H9 (cell line): ENCODE results near the gene UBQLN3. TPM values are rescaled to one million over a fixed set of nuclear protein-coding genes. Genes with fewer than 3 reads are reported as not detected.

ENCODE experiments used
- DNase-seq: peaks from one replicate; pipeline ENCODE4 v3.0.0-alpha.2; 2017
- H2AFZ ChIP-seq: one replicate; pipeline ENCODE4 v1.6.1; 2013; ENCODE audit warnings: mild to moderate bottlenecking, low read length, control low read depth, moderate library complexity
- H2AK5ac ChIP-seq: 2 replicates; pipeline ENCODE4 v1.6.1; 2013; ENCODE audit warnings: low read length, control low read depth, mixed read lengths; ENCODE audit not compliant: insufficient read length
- H2BK120ac ChIP-seq: one replicate; pipeline ENCODE4 v1.6.1; 2013; ENCODE audit warnings: low read depth, mild to moderate bottlenecking, low read length, control low read depth, inconsistent platforms; ENCODE audit not compliant: poor library complexity, severe bottlenecking
- H2BK12ac ChIP-seq: 2 replicates; pipeline ENCODE4 v1.6.1; 2013; ENCODE audit warnings: low read length, control low read depth, mixed read lengths, low read depth; ENCODE audit not compliant: insufficient read length
- H2BK15ac ChIP-seq: 2 replicates; pipeline ENCODE4 v1.6.1; 2013; ENCODE audit warnings: low read depth, low read length, control low read depth
- H2BK20ac ChIP-seq: one replicate; pipeline ENCODE4 v1.6.1; 2013; ENCODE audit warnings: low read depth, mild to moderate bottlenecking, low read length, control low read depth, inconsistent platforms; ENCODE audit not compliant: poor library complexity, severe bottlenecking
- H2BK5ac ChIP-seq: 2 replicates; pipeline ENCODE4 v1.6.1; 2013; ENCODE audit warnings: low read length, control low read depth, mixed read lengths; ENCODE audit not compliant: insufficient read length
- H3K14ac ChIP-seq: 2 replicates; pipeline ENCODE4 v1.6.1; 2013; ENCODE audit warnings: low read length, control low read depth; ENCODE audit not compliant: insufficient read depth
- H3K18ac ChIP-seq: 2 replicates; pipeline ENCODE4 v1.6.1; 2013; ENCODE audit warnings: low read depth, mild to moderate bottlenecking, mixed read lengths, low read length, control low read depth; ENCODE audit not compliant: insufficient read length
- H3K23ac ChIP-seq: 2 replicates; pipeline ENCODE4 v1.6.1; 2013; ENCODE audit warnings: low read length, control low read depth, mixed read lengths, low read depth; ENCODE audit not compliant: insufficient read length
- H3K23me2 ChIP-seq: 2 replicates; pipeline ENCODE4 v1.6.1; 2013; ENCODE audit warnings: low read depth, mild to moderate bottlenecking, mixed read lengths, low read length, control low read depth; ENCODE audit not compliant: insufficient read length, poor library complexity, severe bottlenecking
- H3K27ac ChIP-seq: 2 replicates; pipeline ENCODE4 v1.5.1; 2013; ENCODE audit warnings: low read length, control low read depth, mixed read lengths, low read depth; ENCODE audit not compliant: insufficient read length
- H3K27me3 ChIP-seq: 2 replicates; pipeline ENCODE4 v1.6.1; 2013; ENCODE audit warnings: low read length, control low read depth, inconsistent platforms; ENCODE audit not compliant: insufficient read depth
- H3K4ac ChIP-seq: 2 replicates; pipeline ENCODE4 v1.6.1; 2013; ENCODE audit warnings: low read depth, mild to moderate bottlenecking, control low read depth, inconsistent platforms, low read length, moderate library complexity
- H3K4me1 ChIP-seq: 2 replicates; pipeline ENCODE4 v1.6.1; 2013; ENCODE audit warnings: low read length, control low read depth, inconsistent platforms; ENCODE audit not compliant: insufficient read depth
- H3K4me2 ChIP-seq: 2 replicates; pipeline ENCODE4 v1.6.1; 2013; ENCODE audit warnings: low read length, control low read depth, mixed read lengths; ENCODE audit not compliant: insufficient read length, insufficient read depth
- H3K56ac ChIP-seq: 2 replicates; pipeline ENCODE4 v1.6.1; 2013; ENCODE audit warnings: low read depth, mild to moderate bottlenecking, mixed read lengths, low read length, control low read depth; ENCODE audit not compliant: insufficient read length
- H3K79me1 ChIP-seq: 2 replicates; pipeline ENCODE4 v1.6.1; 2013; ENCODE audit warnings: low read depth, mild to moderate bottlenecking, moderate library complexity, low read length, control low read depth, inconsistent platforms; ENCODE audit not compliant: insufficient read depth, poor library complexity, severe bottlenecking
- H3K79me2 ChIP-seq: 2 replicates; pipeline ENCODE4 v1.6.1; 2013; ENCODE audit warnings: low read length, control low read depth, inconsistent platforms; ENCODE audit not compliant: insufficient read depth
- H3K9ac ChIP-seq: 2 replicates; pipeline ENCODE4 v1.6.1; 2013; ENCODE audit warnings: low read length, control low read depth, mixed read lengths; ENCODE audit not compliant: insufficient read length; ENCODE audit errors: extremely low read depth
- H3K9me3 ChIP-seq: one replicate; pipeline ENCODE4 v1.6.1; 2013; ENCODE audit warnings: low read depth, low read length, inconsistent platforms; ENCODE audit not compliant: control insufficient read depth
- H3T11ph ChIP-seq: one replicate; pipeline ENCODE4 v1.6.1; 2013; ENCODE audit warnings: mild to moderate bottlenecking, low read length, control low read depth, inconsistent platforms
- H4K20me1 ChIP-seq: one replicate; pipeline ENCODE4 v1.6.1; 2013; ENCODE audit not compliant: control insufficient read depth, insufficient read length, insufficient read depth
- H4K5ac ChIP-seq: 2 replicates; pipeline ENCODE4 v1.6.1; 2013; ENCODE audit warnings: low read depth, mild to moderate bottlenecking, mixed read lengths, low read length, control low read depth; ENCODE audit not compliant: insufficient read length
- H4K8ac ChIP-seq: replicated peaks from 2 replicates; pipeline ENCODE4 v1.6.1; 2013; ENCODE audit warnings: low read length, control low read depth, mixed read lengths, low read depth; ENCODE audit not compliant: insufficient read length
- H4K91ac ChIP-seq: 2 replicates; pipeline ENCODE4 v1.6.1; 2013; ENCODE audit warnings: low read depth, mild to moderate bottlenecking, moderate library complexity, mixed read lengths, low read length, control low read depth; ENCODE audit not compliant: insufficient read length
- H3K27ac Mint-ChIP-seq, 3 experiments: 2 replicates in 2 of 3; 3 replicates in 1 of 3; pipeline ENCODE4 v1.8.0; 2020 to 2021; ENCODE audit warnings: mixed read lengths in 3 of 3, mild to moderate bottlenecking in 1 of 3, moderate library complexity in 1 of 3
- H3K27me3 Mint-ChIP-seq: 2 replicates; pipeline ENCODE4 v1.8.0; 2021; ENCODE audit warnings: low read depth, mild to moderate bottlenecking, moderate library complexity, mixed read lengths
- H3K36me3 Mint-ChIP-seq, 3 experiments: 2 replicates in 2 of 3; 3 replicates in 1 of 3; pipeline ENCODE4 v1.8.0; 2020 to 2021; ENCODE audit warnings: low read depth in 3 of 3, mixed read lengths in 3 of 3; ENCODE audit not compliant: insufficient read depth in 1 of 3
- H3K4me1 Mint-ChIP-seq, 2 experiments: 2 replicates each; pipeline ENCODE4 v1.8.0; 2020; ENCODE audit warnings: mixed read lengths in 2 of 2
- H3K4me3 Mint-ChIP-seq, 2 experiments: 2 replicates in 1 of 2; 3 replicates in 1 of 2; pipeline ENCODE4 v1.8.0; 2020 to 2021; ENCODE audit warnings: mild to moderate bottlenecking in 2 of 2, mixed read lengths in 2 of 2, moderate library complexity in 1 of 2
- H3K9me3 Mint-ChIP-seq, 2 experiments: 2 replicates in 1 of 2; 3 replicates in 1 of 2; pipeline ENCODE4 v1.8.0; 2020; ENCODE audit warnings: mild to moderate bottlenecking in 2 of 2, mixed read lengths in 2 of 2, moderate library complexity in 1 of 2
- CTCF ChIP-seq: fragments of 200-600 bp; sonication (generic); conservative IDR thresholded peaks from 3 replicates; pipeline ENCODE4 v1.8.0; 2021; ENCODE audit warnings: antibody characterized with exemption, mild to moderate bottlenecking
- WGBS: extraction: QIAGEN DNeasy Blood & Tissue Kit; methylation state at CpG from one replicate; pipeline ENCODE4 v1.1.7; 2013; ENCODE audit warnings: missing lambda C conversion rate, low lambda C conversion rate, mixed read lengths; ENCODE audit not compliant: insufficient read length; ENCODE audit errors: extremely low coverage; 5-methylcytosine and 5-hydroxymethylcytosine counted together
- total RNA-seq: library from RNA; stranded (reverse); gene quantifications from 2 replicates; pipeline ENCODE4 v1.2.1, GENCODE V29; 2021

Gene UBQLN3
- total RNA-seq, 1 experiment from 2014 or later: not detected

- no peak overlapping the region for H2BK120ac ChIP-seq
- no peak overlapping the region for H3K27ac ChIP-seq
- WGBS: no CpG with 5 or more reads among the region's 2 CpGs
- H3K9ac ChIP-seq: no peak overlapping the region
- H2BK15ac ChIP-seq: no peak overlapping the region
- no peak overlapping the region for H4K5ac ChIP-seq
- no peak overlapping the region for H3K27ac Mint-ChIP-seq
- no peak overlapping the region for H3K23ac ChIP-seq
- no peak for DNase-seq
- H4K8ac ChIP-seq: no peak overlapping the region
- H3K9me3 ChIP-seq: no peaks in the 10 kb centered on the region
- H2AFZ ChIP-seq: no peak overlapping the region
- no peaks in the 10 kb centered on the region for H3K4me1 ChIP-seq
- TF ChIP-seq CTCF: no peak
- no peaks in the 10 kb centered on the region for H3K79me2 ChIP-seq
- H3K23me2 ChIP-seq: no peaks in the 10 kb centered on the region
- H3K4ac ChIP-seq: no peak overlapping the region
- no peak overlapping the region for H2BK20ac ChIP-seq
- H2BK5ac ChIP-seq: no peak overlapping the region
- H3K36me3 Mint-ChIP-seq: no peaks in the 10 kb centered on the region
- H3K14ac ChIP-seq: no peak overlapping the region
- H3K27me3 ChIP-seq: no peaks in the 10 kb centered on the region
- peaks cover 0 to 5% of the 10 kb centered on the region in 2 experiments; a peak in 2 of 4 replicates for H3K4me1 Mint-ChIP-seq
- no peak overlapping the region for H3K4me2 ChIP-seq
- H3K56ac ChIP-seq: no peak overlapping the region
- no peak overlapping the region for H2BK12ac ChIP-seq
- H3K79me1 ChIP-seq: no peaks in the 10 kb centered on the region
- H3K4me3 Mint-ChIP-seq: no peak overlapping the region
- no peaks in the 10 kb centered on the region for H3K9me3 Mint-ChIP-seq
- H2AK5ac ChIP-seq: no peak overlapping the region
- H3K27me3 Mint-ChIP-seq: no peaks in the 10 kb centered on the region
- H3T11ph ChIP-seq: no peak overlapping the region
- H4K91ac ChIP-seq: no peak overlapping the region
- H4K20me1 ChIP-seq: no peaks in the 10 kb centered on the region
- no peak overlapping the region for H3K18ac ChIP-seq
Measured at GRCh38 chr11:5499671-5500070, 10.1 kb downstream of the UBQLN3 start.
